ENCODE measurements around the gene GOLIM4.
"Not testable (repeated sequence)": the region's sequence is repeated elsewhere in the genome, so short reads cannot be mapped to it uniquely, and the experiment has no call there.

- TF ChIP-seq HMGXB4 (CRISPR knock-in tag; IDR thresholded peaks at IDR 0.05); CTCF (IDR thresholded peaks at IDR 0.05); CREM (CRISPR knock-in tag; IDR thresholded peaks at IDR 0.05): not testable (repeated sequence)
Measured at GRCh38 chr3:168128463-168128862, 32.7 kb upstream of the GOLIM4 start.

Data from WTC11 (cell line).